Activated B cell treated with CpG ODN at 0.5 μM for 24 hours (primary cell): ENCODE results near the gene NUDT6. TPM values are rescaled to one million over a fixed set of nuclear protein-coding genes. Genes with fewer than 3 reads are reported as not detected.

Experiments
- ATAC-seq: fragments of 200-7000 bp; cut with Tn5 transposase; one replicate; pipeline ENCODE4 v1.10.0; 2021; ENCODE audit warnings: low read depth, mild to moderate bottlenecking, moderate library complexity
- CTCF ChIA-PET: fragments of 350-600 bp; sonication (Branson Sonifier 250); formaldehyde crosslinking; loops from one replicate; lab custom pipeline; 2021; ENCODE audit warnings: antibody characterized with exemption; lab: Charles Lee
- POLR2A ChIA-PET: fragments of 350-600 bp; sonication (Branson Sonifier 250); formaldehyde crosslinking; loops from one replicate; lab custom pipeline; 2021; ENCODE audit warnings: antibody characterized with exemption; lab: Charles Lee
- DNase-seq: peaks from one replicate; pipeline ENCODE4 v3.0.0; 2022
- H3K27ac Mint-ChIP-seq: one replicate; pipeline ENCODE4 v1.8.0; 2020; ENCODE audit warnings: mixed read lengths
- H3K27me3 Mint-ChIP-seq: one replicate; pipeline ENCODE4 v1.8.0; 2021; ENCODE audit warnings: mixed read lengths
- H3K36me3 Mint-ChIP-seq: one replicate; pipeline ENCODE4 v1.8.0; 2021; ENCODE audit warnings: low read depth, mixed read lengths
- H3K4me1 Mint-ChIP-seq: one replicate; pipeline ENCODE4 v1.8.0; 2021; ENCODE audit warnings: mixed read lengths
- H3K4me3 Mint-ChIP-seq: one replicate; pipeline ENCODE4 v1.8.0; 2020; ENCODE audit warnings: mild to moderate bottlenecking, mixed read lengths
- H3K9me3 Mint-ChIP-seq: one replicate; pipeline ENCODE4 v1.8.0; 2020; ENCODE audit warnings: mixed read lengths
- CTCF ChIP-seq: fragments of 200-600 bp; IDR thresholded peaks from one replicate; pipeline ENCODE4 v1.8.0; 2022; ENCODE audit warnings: antibody characterized with exemption, mild to moderate bottlenecking
- intact Hi-C: fragments of 100-400 bp; cut with micrococcal nuclease; formaldehyde crosslinking; loops from one replicate; pipeline ENCODE4 v1.15.1; 2024
- total RNA-seq: library from RNA; stranded (reverse); gene quantifications from 2 replicates; pipeline ENCODE4 v1.2.3, GENCODE V29; 2022

Gene NUDT6
- total RNA-seq, 1 donor from 2014 or later = 2.4 TPM

DNA sequence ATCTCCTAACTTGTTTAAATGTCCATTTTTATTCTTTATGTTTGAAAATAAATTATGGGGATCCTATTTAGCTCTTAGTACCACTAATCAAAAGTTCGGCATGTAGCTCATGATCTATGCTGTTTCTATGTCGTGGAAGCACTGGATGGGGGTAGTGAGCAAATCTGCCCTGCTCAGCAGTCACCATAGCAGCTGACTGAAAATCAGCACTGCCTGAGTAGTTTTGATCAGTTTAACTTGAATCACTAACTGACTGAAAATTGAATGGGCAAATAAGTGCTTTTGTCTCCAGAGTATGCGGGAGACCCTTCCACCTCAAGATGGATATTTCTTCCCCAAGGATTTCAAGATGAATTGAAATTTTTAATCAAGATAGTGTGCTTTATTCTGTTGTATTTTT lies 27.6 kb downstream of the NUDT6 start:
- no peak for DNase-seq
- Mint-ChIP-seq H3K27ac (no peak overlapping the region), H3K36me3 (no peaks in the 10 kb centered on the region), H3K27me3 (no peaks in the 10 kb centered on the region), H3K4me1 (peaks cover 3% of the 10 kb centered on the region), H3K4me3 (no peak overlapping the region), H3K9me3 (no peaks in the 10 kb centered on the region)
- ChIA-PET CTCF (no interaction called here), POLR2A (no interaction called here)
- TF ChIP-seq CTCF = no peak
- intact Hi-C loops = no loop called here
- no peak for ATAC-seq

DNA sequence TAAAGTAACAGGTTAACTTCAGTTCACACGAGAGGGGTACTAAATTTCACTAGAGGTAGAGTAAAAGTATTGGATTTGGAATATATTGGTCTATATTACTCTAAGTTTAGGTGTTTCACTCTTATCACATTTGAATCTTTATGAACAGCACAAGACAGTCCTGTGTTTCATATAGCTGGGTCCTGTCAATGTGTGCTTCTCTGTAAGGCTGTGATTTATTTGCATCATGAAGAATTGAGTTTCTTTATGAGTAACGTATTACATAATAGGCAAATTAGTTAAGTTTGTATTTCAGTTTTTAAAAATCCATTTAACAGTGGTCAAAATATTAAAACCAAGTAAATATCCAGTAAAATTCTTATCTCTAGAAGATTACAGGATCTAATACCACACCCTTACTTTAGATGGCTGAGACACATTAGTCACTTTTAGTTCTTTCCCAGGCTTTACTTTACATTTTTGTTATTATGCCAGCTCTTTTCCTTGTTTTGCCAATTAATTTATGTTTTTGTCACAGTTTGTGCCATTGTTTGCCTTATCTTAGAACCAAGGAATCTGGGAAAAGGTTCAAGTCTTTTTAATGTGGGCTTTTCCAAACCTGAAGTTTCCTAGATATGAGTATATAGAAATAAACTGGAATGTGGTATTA lies 32.1 kb downstream of the NUDT6 start:
- H3K36me3 Mint-ChIP-seq = no peaks in the 10 kb centered on the region
- no peaks in the 10 kb centered on the region for H3K9me3 Mint-ChIP-seq
- no peak overlapping the region for H3K27ac Mint-ChIP-seq
- no peaks in the 10 kb centered on the region for H3K27me3 Mint-ChIP-seq
- no peak overlapping the region for H3K4me3 Mint-ChIP-seq
- intact Hi-C loops = no loop called here
- ChIA-PET CTCF (no interaction called here), POLR2A (no interaction called here)
- TF ChIP-seq CTCF = no peak
- H3K4me1 Mint-ChIP-seq = peaks cover 3% of the 10 kb centered on the region
- no peak for DNase-seq
- no peak for ATAC-seq

DNA sequence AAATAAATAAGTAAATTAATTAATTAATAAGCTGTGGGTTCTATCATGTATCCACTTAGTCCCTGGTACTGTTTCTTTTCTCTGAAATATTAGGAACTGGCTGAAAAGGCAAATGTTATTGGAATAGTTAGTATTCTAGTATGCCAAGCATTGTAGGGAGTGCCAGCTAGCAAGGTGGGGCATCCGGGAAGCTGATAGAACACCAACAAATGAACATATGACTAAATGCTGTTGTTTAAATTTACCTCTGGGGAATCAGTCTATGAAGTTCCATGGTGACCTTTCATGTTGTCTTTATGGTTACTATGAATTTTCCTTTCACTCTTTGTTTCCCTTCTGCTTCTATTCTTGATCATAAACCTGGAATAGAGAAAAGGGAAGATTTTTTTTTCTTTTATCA lies 32.7 kb downstream of the NUDT6 start:
- Mint-ChIP-seq H3K4me3 (no peak overlapping the region), H3K27me3 (no peaks in the 10 kb centered on the region), H3K27ac (no peak overlapping the region), H3K4me1 (peaks cover 3% of the 10 kb centered on the region), H3K36me3 (no peaks in the 10 kb centered on the region), H3K9me3 (no peaks in the 10 kb centered on the region)
- DNase-seq (no peak), ATAC-seq (no peak)
- no peak for TF ChIP-seq CTCF
- ChIA-PET POLR2A (no interaction called here), CTCF (no interaction called here)
- intact Hi-C loops = no loop called here

DNA sequence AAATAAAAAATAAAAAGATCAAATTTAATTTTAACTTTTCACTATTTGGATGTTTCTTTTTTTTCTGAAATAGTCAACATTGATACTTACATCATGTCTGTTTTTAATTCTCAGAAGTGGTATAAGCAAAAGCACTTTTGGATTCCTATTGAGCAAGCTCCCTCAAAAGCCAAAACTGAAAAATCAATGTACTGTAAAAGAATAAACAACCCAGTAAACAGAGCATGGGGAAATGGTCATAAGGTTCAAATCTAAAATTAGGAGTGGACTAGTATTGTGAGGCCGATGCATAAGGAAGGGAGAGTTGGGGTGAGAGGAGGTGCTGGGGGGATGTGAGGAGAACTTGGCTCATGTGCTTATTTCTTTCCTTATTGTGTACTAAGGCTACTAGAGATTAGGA lies 37.9 kb downstream of the NUDT6 start:
- no peak for DNase-seq
- Mint-ChIP-seq H3K27me3 (peaks cover 4% of the 10 kb centered on the region), H3K27ac (no peak overlapping the region), H3K4me3 (no peak overlapping the region), H3K4me1 (no peaks in the 10 kb centered on the region), H3K36me3 (no peaks in the 10 kb centered on the region), H3K9me3 (peaks cover 15% of the 10 kb centered on the region)
- no peak for TF ChIP-seq CTCF
- ChIA-PET POLR2A (no interaction called here), CTCF (no interaction called here)
- no peak for ATAC-seq
- intact Hi-C loops = no loop called here

- TF ChIP-seq CTCF = no peak
- peaks cover 7% of the 10 kb centered on the region for H3K27me3 Mint-ChIP-seq
- POLR2A ChIA-PET = no interaction called here
These were observed 39.3 kb downstream of the NUDT6 start for GRCh38 chr4:122882857-122883735.

More at GRCh38 chr4:122882857-122883735, 39.3 kb downstream of the NUDT6 start:
- intact Hi-C loops = no loop called here
- H3K4me1 Mint-ChIP-seq = no peaks in the 10 kb centered on the region
- no peak overlapping the region for H3K27ac Mint-ChIP-seq
- no peaks in the 10 kb centered on the region for H3K36me3 Mint-ChIP-seq
- CTCF ChIA-PET = no interaction called here
- peaks cover 15% of the 10 kb centered on the region for H3K9me3 Mint-ChIP-seq
- ATAC-seq = no peak
- no peak for DNase-seq
- H3K4me3 Mint-ChIP-seq = no peak overlapping the region
